Spleen (tissue), 11 donors: ENCODE measurements around the gene SRSF5. TPM values are rescaled to one million over a fixed set of nuclear protein-coding genes. Genes with fewer than 3 reads are reported as not detected.

ENCODE experiments used
- DNase-seq: peaks from one replicate; pipeline ENCODE4 v3.0.0-alpha.2; 2020
- H3K27ac ChIP-seq, 8 donors: fragments of 200-600 bp; sonication (generic) in 7 of 8; 1 replicate in 4 of 8; 2 replicates in 4 of 8; pipeline versions ENCODE4 v1.5.0 to v1.8.0; 2016 to 2021; ENCODE audit warnings: inconsistent platforms in 4 of 8, mild to moderate bottlenecking in 4 of 8, moderate library complexity in 1 of 8
- H3K27me3 ChIP-seq, 7 donors: fragments of 200-600 bp; sonication (generic) in 6 of 7; replicated peaks in 1 of 7; 1 replicate in 4 of 7; 2 replicates in 3 of 7; pipeline versions ENCODE4 v1.5.0 to v1.8.0; 2016 to 2021; ENCODE audit warnings: inconsistent platforms in 3 of 7, mild to moderate bottlenecking in 1 of 7
- H3K36me3 ChIP-seq, 6 donors: fragments of 200-600 bp; sonication (generic) in 5 of 6; 1 replicate in 4 of 6; 2 replicates in 2 of 6; pipeline versions ENCODE4 v1.5.0 to v1.8.0; 2016 to 2021; ENCODE audit warnings: inconsistent platforms in 2 of 6
- H3K4me1 ChIP-seq, 6 donors: fragments of 200-600 bp; sonication (generic) in 5 of 6; 1 replicate in 3 of 6; 2 replicates in 3 of 6; pipeline versions ENCODE4 v1.5.0 to v1.8.0; 2016 to 2021; ENCODE audit warnings: inconsistent platforms in 3 of 6
- H3K4me3 ChIP-seq, 8 donors: fragments of 200-600 bp; sonication (generic) in 7 of 8; 1 replicate in 4 of 8; 2 replicates in 4 of 8; pipeline versions ENCODE4 v1.5.0 to v1.8.0; 2016 to 2021; ENCODE audit warnings: inconsistent platforms in 4 of 8, mild to moderate bottlenecking in 4 of 8, moderate library complexity in 2 of 8
- H3K9me3 ChIP-seq, 8 donors: fragments of 200-600 bp; sonication (generic) in 7 of 8; 1 replicate in 4 of 8; 2 replicates in 4 of 8; pipeline versions ENCODE4 v1.5.0 to v1.8.0; 2016 to 2021; ENCODE audit warnings: inconsistent platforms in 4 of 8
- CTCF ChIP-seq, 11 experiments: fragments of 200-600 bp in 7 of 11; fragments of 450-650 bp in 4 of 11; sonication (generic) in 4 of 11; IDR thresholded peaks in 8 of 11; conservative IDR thresholded peaks in 3 of 11; 1 replicate in 7 of 11; 2 replicates in 4 of 11; pipeline versions ENCODE4 v1.4.0 to v1.8.0; 2016 to 2021; ENCODE audit warnings: antibody characterized with exemption in 11 of 11, inconsistent platforms in 4 of 11, mild to moderate bottlenecking in 1 of 11
- POLR2A ChIP-seq, 3 donors: fragments of 450-650 bp; IDR thresholded peaks; one replicate each; pipeline ENCODE4 v1.5.1; 2017; ENCODE audit warnings: antibody characterized with exemption in 3 of 3, mild to moderate bottlenecking in 1 of 3
- POLR2AphosphoS5 ChIP-seq, 3 donors: sonication (generic); formaldehyde crosslinking; IDR thresholded peaks; one replicate each; pipeline ENCODE4 v1.5.1; 2017; ENCODE audit warnings: antibody characterized with exemption in 3 of 3
- WGBS, 5 donors: extraction: QIAGEN DNeasy Blood & Tissue Kit in 3 of 5; methylation state at CpG; one replicate each; pipeline versions ENCODE4 v1.1.5 to v1.1.7; 2013 to 2018; 5-methylcytosine and 5-hydroxymethylcytosine counted together
- intact Hi-C: fragments of 100-400 bp; cut with DNase I; formaldehyde crosslinking; loops from one replicate; pipeline ENCODE4 v1.15.0; 2023; ENCODE audit warnings: low total_unique reads
- polyA plus RNA-seq, 3 donors: library from polyadenylated mRNA; stranded (reverse); fragments of 200-250 nt; gene quantifications; one replicate each; pipeline ENCODE4 v1.2.1, GENCODE V29; 2013
- total RNA-seq, 7 donors: library from RNA; depleted of rRNA in 3 of 7; stranded (reverse); fragments of >200 nt in 3 of 7; fragmentation: NEBNext Ultra II Directional in 4 of 7; extraction: Animal tissue kit (Norgen Biotek cat#: 25700) in 4 of 7; gene quantifications; one replicate each; pipeline versions ENCODE4 v1.1.0 to v1.2.1, GENCODE V29; 2016 to 2021
- donor health status: healthy with polysubstance abuse.
- donor health status: DM: no; HTN: no; CAD: no; lungs with moderate emphysema.
- donor health status: DM: no; HTN: no; CAD: no.
- donor health status: Bipolar disorder and iron deficiency.
- donor health status: healthy.
- donor health status: DM: no; HTN: no; CAD: no.
- donor health status: DM: yes; HTN: yes; CAD: no.

The SRSF5 gene
- total and polyA plus RNA-seq, 10 donors: 366 to 612 (median 483) TPM

DNA sequence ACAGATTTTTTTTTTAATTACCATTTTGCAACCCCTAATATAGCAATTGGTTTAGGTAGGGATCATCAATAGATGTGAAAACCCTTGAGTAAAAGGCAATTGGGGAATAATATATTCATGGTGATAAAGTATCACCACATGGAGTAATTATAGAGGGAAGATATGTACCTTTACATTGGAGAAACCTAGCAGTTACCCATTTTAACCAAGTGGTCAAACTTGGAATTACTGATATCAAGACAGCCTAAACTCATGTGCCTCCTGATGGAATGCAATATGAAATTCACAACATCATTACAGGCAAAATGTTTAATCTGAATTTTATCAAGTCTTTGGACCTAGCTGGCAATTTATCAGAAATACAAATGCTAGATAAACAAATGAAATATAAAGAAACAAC is 36.8 kb downstream of the SRSF5 start:
- intact Hi-C loops: no loop called here
- Histone ChIP-seq H3K36me3 (no peaks in the 10 kb centered on the region), H3K4me1 (no peaks in the 10 kb centered on the region), H3K27ac (no peak overlapping the region), H3K9me3 (no peaks in the 10 kb centered on the region), H3K4me3 (no peak overlapping the region), H3K27me3 (no peaks in the 10 kb centered on the region)
- no peak for DNase-seq
- no peak for TF ChIP-seq POLR2AphosphoS5 (IDR thresholded peaks at IDR 0.05)

GRCh38 chr14:69804902-69805301 is 38.0 kb downstream of the SRSF5 start:
- 73 to 88% (median 81%) methylated on average over 2 of the region's 2 CpGs for WGBS, 5 donors
- no peaks in the 10 kb centered on the region for H3K27me3 ChIP-seq
- intact Hi-C loops: no loop called here
- DNase-seq: no peak
- no peak overlapping the region for H3K27ac ChIP-seq
- H3K36me3 ChIP-seq: no peaks in the 10 kb centered on the region
- TF ChIP-seq CTCF (IDR thresholded peaks at IDR 0.05 in 8 of 11, conservative IDR thresholded peaks at IDR 0.05 in 3 of 11) (no peak), POLR2A (IDR thresholded peaks at IDR 0.05) (no peak), POLR2AphosphoS5 (IDR thresholded peaks at IDR 0.05) (no peak)
- H3K9me3 ChIP-seq: no peaks in the 10 kb centered on the region
- H3K4me3 ChIP-seq: no peak overlapping the region
- no peaks in the 10 kb centered on the region for H3K4me1 ChIP-seq

DNA sequence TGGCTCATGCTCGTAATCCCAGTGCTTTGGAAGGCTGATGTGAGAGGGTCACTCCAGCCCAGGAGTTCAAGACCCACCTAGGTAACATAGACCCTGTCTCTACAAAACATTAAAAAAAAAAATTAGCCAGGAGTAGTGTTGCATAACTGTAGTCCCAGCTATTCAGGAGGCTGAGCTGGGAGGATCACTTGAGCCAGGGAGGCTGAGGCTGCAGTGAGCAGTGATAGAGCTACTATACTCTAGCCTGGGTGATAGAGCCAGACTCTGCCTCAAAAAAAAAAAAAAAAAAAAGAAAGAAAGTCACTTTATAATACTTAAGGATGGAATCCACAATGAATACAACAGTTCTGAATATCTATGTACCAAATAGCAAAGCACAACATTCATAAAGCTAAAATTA is 40.2 kb downstream of the SRSF5 start:
- TF ChIP-seq CTCF (IDR thresholded peaks at IDR 0.05 in 8 of 11, conservative IDR thresholded peaks at IDR 0.05 in 3 of 11) (no peak), POLR2A (IDR thresholded peaks at IDR 0.05) (no peak), POLR2AphosphoS5 (IDR thresholded peaks at IDR 0.05) (no peak)
- intact Hi-C loops: no loop called here
- WGBS, 5 donors: 47 to 93% (median 73%) methylated on average over 1 of the region's 1 CpG
- Histone ChIP-seq H3K4me1 (no peaks in the 10 kb centered on the region), H3K27me3 (no peaks in the 10 kb centered on the region), H3K4me3 (no peak overlapping the region), H3K27ac (no peak overlapping the region), H3K9me3 (no peaks in the 10 kb centered on the region), H3K36me3 (no peaks in the 10 kb centered on the region)
- DNase-seq: no peak

DNA sequence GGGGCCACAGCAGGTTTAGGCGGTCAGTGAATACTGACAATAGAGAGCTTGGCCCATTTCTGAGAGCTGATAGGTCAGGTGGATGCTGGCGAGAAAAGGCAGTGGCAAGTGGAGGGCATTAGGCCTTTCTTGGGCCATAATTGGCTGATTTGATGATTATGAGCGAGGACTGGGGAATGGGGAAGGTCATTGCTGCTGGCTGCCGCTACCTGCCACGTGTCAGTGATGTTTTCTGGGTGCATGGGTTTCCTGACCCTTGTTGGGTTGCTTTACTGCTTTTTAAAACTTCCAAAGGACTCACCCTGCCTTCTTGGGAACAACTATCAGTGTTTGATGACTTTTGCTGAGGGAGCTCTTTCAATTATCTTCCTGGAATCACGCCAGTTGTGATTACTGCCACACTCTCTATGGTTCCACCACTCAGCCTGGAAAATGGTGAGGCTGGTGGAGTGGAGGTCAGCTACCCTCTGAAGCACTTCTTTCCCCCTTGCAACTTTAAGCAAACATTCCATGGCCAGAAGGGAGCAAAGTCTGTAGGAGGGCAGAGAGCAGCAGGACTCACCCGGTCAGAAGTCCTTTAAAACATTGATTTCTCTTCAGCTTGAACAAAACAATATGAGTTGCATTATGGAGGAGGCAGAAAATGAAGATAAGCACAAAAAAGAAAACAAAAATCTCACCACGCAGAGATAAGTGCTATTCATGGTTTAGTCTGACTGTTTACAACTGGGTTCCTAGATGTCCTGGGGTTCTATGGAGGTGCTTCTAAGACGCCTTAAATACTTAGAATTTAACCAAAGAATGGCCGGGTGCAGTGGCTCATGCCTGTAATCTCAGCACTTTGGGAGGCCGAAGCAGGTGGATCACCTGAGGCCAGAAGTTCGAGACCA is 42.2 kb downstream of the SRSF5 start:
- no peak for DNase-seq
- TF ChIP-seq POLR2AphosphoS5 (IDR thresholded peaks at IDR 0.05): no peak
- TF ChIP-seq CTCF (IDR thresholded peaks at IDR 0.05 in 8 of 11, conservative IDR thresholded peaks at IDR 0.05 in 3 of 11): no peak
- TF ChIP-seq POLR2A (IDR thresholded peaks at IDR 0.05): no peak
- intact Hi-C loops: no loop called here
- Histone ChIP-seq H3K27me3 (peaks cover 0 to 3% (median 0%) of the 10 kb centered on the region in 7 donors), H3K27ac (no peak overlapping the region), H3K9me3 (no peaks in the 10 kb centered on the region), H3K4me3 (no peak overlapping the region), H3K36me3 (no peaks in the 10 kb centered on the region), H3K4me1 (no peaks in the 10 kb centered on the region)
- WGBS, 5 donors: 83 to 91% (median 89%) methylated on average over 12 of the region's 12 CpGs
